Kidney tubule cell (primary cell): Measurements from ENCODE around the gene TNRC18.
"Not testable (repeated sequence)": the region's sequence is repeated elsewhere in the genome, so short reads cannot be mapped to it uniquely, and the experiment has no call there.

Experiments
- DNase-seq: peaks from one replicate; pipeline ENCODE4 v3.0.0-alpha.2; 2018; ENCODE audit warnings: low spot score

TNRC18 gene

DNA sequence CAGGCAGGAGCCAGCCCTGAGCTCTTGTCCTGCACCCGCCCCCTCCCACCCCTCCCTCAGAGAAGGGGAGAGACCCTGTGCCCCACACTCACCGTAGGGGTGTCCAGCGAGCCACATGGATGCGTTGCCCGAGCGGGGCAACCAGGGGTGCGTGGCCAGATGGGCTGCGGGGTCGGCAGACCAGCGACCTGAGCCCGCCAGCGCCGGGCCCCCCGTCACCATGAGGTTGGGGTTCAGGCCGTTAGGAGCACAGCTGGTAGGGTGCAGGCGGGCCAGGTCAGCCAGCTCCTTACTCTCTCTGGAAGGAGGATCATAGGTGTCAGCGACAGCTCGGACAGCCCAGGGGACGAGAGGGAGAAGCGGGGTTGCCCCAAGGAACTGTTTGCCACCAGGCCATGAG lies 46.4 kb downstream of the TNRC18 start:
- no peak for DNase-seq

GRCh38 chr7:5375925-5376324 lies 47.7 kb downstream of the TNRC18 start:
- no peak for DNase-seq

DNA sequence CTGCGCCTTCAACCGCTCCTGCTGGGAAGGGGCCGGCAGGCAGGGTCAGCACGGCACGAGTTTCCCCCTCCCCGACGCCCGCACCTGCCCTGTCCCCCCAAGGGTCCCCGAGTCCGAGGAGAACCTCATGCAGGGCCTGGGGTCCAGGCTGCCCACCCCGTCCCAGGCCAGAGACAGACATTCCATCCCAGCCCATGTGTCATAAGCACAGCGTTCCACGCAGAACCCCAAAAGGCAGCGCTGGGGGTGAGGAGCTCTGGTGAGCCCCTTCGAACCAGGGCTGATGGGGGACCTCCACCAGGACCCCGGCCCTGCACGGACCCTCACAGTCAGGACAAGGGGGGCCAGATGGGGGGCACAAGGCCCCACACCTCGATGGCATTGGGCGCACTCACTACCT lies 49.2 kb downstream of the TNRC18 start:
- no peak for DNase-seq

DNA sequence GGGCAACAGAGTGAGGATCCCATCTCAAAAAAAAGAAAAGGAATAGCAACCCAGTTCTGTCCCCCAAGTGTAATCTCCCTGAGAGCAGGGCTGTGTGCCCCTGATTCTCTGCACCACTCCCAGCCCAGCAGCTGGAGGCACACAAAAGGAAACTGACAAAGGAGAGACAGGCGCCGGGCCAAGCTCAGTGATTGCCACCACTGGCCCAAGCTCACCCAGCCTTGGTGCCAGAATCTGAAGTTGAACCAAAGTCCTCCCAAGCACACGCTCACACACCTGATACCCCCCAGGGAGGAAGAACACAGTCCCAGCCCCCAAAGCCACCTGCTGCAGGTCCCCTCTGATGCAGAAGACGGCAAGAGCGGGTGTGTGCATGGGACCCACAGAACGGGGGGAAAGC lies 50.3 kb downstream of the TNRC18 start:
- no peak for DNase-seq

GRCh38 chr7:5370454-5371353 lies 52.9 kb downstream of the TNRC18 start:
- DNase-seq = no peak

GRCh38 chr7:5367661-5368060 lies 56.0 kb downstream of the TNRC18 start:
- no peak for DNase-seq

DNA sequence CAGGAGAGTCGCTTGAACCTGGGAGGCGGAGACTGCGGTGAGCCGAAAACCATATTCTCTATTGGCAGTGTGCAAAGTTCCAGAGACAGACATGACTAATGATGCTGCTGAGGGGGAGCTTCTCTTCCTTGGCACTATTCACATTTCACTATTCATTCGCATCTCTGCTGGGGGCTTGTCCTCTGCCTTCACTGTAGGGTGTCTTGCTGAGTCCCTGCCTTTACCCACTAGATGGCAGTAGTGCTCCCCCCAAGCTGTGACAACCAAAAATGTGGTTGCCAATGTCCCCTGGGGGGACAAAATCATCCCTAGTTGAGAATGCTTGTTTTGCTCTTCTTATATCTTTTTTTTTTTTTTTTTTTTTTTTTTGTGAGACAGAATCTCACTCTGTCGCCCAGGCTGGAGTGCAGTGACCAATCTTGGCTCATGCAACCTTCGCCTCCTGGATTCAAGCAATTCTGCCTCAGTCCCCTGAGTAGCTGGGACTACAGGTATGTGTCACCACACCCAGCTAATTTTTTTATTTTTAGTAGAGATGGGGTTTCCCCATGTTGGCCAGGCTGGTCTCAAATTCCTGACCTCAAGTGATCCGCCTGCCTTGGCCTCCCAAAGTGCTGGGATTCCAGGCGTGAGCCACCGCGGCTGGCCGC lies 57.5 kb downstream of the TNRC18 start:
- peak; percentile 78 for DNase-seq

GRCh38 chr7:5363729-5364128 lies 59.9 kb downstream of the TNRC18 start:
- no peak for DNase-seq

GRCh38 chr7:5362466-5362865 lies 61.2 kb downstream of the TNRC18 start:
- DNase-seq = no peak

- no peak for DNase-seq
Observed at GRCh38 chr7:5361446-5362127, 62.0 kb downstream of the TNRC18 start.

- no peak for DNase-seq
Observed at GRCh38 chr7:5360971-5361370, 62.7 kb downstream of the TNRC18 start.

- DNase-seq = no peak
Observed at GRCh38 chr7:5360451-5360850, 63.2 kb downstream of the TNRC18 start.

DNA sequence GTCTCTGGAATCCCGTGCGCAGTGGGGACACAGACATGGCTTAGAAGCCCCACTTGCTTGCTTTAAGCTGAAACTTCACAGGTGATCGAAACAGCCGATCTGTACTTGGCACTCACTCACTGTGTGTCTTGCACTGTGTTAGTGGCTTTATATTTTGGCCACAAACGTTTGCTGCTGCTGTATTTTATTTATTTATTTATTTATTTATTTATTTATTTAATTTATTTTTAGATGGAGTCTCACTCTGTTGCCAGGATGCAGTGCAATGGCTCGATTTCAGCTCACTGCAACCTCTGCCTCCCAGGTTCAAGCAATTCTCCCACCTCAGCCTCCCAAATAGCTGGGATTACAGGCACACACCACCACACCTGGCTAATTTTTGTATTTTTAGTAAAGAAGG lies 63.6 kb downstream of the TNRC18 start:
- not testable (repeated sequence) for DNase-seq

DNA sequence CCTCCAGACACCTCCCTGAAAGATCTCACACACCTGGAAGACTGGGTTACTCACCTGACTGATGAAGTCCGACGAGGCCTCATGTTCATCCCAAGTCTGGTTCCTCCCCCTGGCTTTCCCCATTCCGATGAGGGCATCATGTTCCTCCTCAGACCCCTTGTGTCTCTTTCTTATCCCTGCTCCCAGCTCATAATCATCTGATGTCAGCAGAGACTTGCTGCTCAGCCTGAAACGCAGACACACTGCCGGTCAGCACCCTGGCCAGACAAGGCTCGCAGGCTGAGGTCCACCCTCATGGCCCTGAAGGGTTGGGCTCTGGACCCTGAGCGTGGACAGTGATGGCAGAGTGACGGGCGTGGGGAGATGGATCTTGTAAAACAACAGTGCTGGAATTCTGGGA lies 64.3 kb downstream of the TNRC18 start:
- no peak for DNase-seq

GRCh38 chr7:5357951-5358350 lies 65.7 kb downstream of the TNRC18 start:
- no peak for DNase-seq

GRCh38 chr7:5356751-5357119 lies 66.9 kb downstream of the TNRC18 start:
- DNase-seq = no peak

GRCh38 chr7:5354460-5355232 lies 69.0 kb downstream of the TNRC18 start:
- peak; percentile 65 for DNase-seq

- no peak for DNase-seq
Observed at GRCh38 chr7:5352440-5353010, 71.1 kb downstream of the TNRC18 start.

DNA sequence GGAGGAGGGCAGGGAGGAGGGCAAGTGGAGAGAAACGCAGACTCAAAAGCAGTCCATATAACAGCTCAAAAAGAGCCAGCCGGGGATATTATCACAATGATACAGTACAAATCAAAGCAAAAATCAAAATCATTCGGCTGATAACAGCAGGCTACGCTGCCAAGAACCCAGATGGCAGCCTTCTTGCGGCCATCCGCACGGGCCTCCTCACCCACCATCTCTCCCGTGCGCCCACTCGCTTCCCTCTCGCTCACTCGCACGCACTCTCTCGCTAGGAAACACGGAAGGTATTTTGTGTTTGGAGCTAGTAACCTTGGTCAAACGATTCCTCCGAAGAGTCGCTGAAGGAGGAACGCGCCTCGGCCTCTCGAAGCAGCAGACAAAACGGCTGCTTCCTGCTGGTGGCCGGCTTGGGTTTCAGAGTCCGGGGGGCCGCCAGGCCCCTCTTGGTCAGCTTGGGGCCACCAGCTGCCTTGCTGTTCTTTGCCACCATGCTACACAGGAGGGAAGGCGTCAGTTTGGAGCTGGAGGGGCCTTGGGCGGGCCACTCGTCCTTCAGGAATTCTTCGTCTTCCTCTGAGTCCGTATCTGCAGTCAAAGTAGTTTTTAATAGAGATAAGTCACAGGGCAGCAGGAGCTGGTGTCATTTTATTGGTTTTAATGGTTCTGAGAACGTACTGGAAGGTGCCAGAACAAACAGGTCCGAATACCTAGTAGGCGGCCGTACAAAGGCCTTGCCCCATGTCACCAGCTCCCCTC lies 71.9 kb downstream of the TNRC18 start:
- no peak for DNase-seq

- DNase-seq = no peak
Observed at GRCh38 chr7:5350600-5351385, 72.8 kb downstream of the TNRC18 start.

DNA sequence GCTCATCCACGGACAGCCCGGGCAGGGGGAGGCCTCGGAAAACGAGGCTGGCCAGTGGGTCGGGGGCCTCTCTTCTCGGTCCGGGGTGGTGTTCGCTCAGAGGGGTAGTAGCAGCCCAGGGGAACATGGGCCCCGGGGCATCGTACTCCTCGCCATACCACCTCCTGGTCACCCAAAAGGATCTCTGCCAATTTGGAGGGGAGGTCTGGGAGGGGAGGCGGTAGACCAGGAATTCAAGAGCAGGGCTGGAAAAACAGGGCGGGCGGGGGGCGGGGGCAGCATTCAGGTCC lies 73.5 kb downstream of the TNRC18 start:
- no peak for DNase-seq
